ENCODE results near the gene RAB3B.

The RAB3B gene

DNA sequence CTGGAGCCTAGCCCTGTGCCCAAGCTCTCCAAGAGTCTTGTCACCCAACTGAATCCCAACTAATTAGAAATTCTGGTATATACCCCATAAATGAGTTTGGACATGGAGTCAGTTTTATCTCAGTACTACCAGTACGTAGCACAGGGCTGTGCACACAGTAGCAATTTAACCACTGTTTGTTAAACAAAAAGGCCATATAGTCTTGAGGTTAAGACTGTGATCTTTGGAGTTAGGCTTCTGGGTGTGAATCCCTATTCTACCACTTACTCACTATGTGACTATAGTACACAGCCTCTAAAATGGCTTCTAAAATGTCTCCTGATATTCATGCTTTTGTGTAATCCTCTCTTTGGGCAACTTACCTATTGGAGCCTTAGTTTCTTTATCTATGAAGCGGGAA, 48.2 kb downstream of the RAB3B start:
- H3K4me3 ChIP-seq (ENCODE audit: low read depth, low read length): no peak overlapping the region
- DNase-seq (ENCODE audit: low read depth): no peak
- TF ChIP-seq, protein P1, sequence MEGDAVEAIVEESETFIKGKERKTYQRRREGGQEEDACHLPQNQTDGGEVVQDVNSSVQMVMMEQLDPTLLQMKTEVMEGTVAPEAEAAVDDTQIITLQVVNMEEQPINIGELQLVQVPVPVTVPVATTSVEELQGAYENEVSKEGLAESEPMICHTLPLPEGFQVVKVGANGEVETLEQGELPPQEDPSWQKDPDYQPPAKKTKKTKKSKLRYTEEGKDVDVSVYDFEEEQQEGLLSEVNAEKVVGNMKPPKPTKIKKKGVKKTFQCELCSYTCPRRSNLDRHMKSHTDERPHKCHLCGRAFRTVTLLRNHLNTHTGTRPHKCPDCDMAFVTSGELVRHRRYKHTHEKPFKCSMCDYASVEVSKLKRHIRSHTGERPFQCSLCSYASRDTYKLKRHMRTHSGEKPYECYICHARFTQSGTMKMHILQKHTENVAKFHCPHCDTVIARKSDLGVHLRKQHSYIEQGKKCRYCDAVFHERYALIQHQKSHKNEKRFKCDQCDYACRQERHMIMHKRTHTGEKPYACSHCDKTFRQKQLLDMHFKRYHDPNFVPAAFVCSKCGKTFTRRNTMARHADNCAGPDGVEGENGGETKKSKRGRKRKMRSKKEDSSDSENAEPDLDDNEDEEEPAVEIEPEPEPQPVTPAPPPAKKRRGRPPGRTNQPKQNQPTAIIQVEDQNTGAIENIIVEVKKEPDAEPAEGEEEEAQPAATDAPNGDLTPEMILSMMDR (IDR thresholded peaks at IDR 0.05; ENCODE audit: low read depth, low read length, missing control alignments): no peak
- in situ Hi-C loops (cut with HindIII; ENCODE audit: low sequenced_read_pairs): no loop called here

DNA sequence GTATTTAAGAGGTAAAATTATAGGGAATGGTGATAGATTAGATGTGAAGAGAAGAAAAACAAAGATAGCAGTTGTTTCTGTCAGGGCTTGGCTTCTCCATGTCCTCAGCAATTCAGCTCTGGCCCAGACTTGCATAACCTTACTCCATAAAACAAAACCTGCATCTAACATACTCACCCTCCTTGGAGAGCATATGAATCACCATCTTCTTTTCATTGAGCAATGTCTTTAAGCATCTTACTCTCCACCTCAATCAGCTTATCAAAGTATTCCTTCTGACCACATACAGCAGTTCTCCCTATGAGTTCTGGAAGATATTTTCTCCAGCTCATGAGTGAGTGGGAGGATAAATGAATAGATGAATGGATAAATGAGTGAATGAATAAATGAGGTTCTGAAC, 49.0 kb downstream of the RAB3B start:
- no peak overlapping the region for H3K4me3 ChIP-seq (ENCODE audit: low read depth, low read length)
- DNase-seq (ENCODE audit: low read depth): no peak
- in situ Hi-C loops (cut with HindIII; ENCODE audit: low sequenced_read_pairs): no loop called here
- TF ChIP-seq, protein P1 (IDR thresholded peaks at IDR 0.05; ENCODE audit: low read depth, low read length, missing control alignments): no peak

DNA sequence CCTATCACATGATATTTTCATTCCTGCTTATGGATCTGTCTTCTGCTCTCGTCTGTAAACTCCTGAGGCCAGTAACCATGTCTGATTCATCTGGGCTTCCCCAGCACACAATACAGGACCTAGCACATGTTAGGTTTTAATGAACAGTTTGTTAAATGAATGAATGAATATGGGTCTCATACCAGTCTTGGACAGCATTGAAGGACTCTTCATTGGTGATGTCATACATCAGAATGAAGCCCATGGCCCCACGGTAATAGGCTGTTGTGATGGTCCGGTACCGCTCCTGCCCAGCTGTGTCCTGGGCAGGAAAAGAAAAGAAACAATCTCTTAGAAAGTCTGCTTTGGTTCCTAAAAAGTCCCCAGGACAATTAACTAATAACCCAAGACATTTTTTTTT, 53.4 kb downstream of the RAB3B start:
- in situ Hi-C loops (cut with HindIII; ENCODE audit: low sequenced_read_pairs): no loop called here

DNA sequence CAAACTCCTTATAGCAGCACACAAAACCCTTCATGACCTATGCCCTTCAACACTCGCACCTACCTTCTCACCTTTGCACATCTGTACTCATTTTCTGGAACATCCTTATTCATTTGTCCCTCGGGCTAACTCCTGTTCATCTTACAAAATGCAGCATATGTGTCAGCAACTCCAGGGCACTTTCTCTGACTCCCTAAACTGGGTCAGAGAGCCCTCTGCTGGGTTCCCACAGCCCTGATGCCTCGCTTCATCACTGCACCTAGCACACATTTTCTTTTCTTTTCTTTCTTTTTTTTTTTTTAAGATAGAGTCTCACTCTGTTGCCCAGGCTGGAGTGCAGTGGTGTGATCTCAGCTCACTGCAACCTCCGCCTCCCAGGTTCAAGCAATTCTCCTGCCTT, 54.0 kb downstream of the RAB3B start:
- no peak for DNase-seq (ENCODE audit: low read depth)

More for the DNA sequence above, 53.4 kb downstream of the RAB3B start:
- DNase-seq (ENCODE audit: low read depth): no peak
- TF ChIP-seq, protein P1 (IDR thresholded peaks at IDR 0.05; ENCODE audit: low read depth, low read length, missing control alignments): no peak
- no peak overlapping the region for H3K4me3 ChIP-seq (ENCODE audit: low read depth, low read length)

GRCh38 chr1:51933344-51933743, 57.2 kb downstream of the RAB3B start:
- DNase-seq (ENCODE audit: low read depth): no peak
- in situ Hi-C loops (cut with HindIII; ENCODE audit: low sequenced_read_pairs): no loop called here
- H3K4me3 ChIP-seq (ENCODE audit: low read depth, low read length): no peak overlapping the region
- TF ChIP-seq, protein P1 (IDR thresholded peaks at IDR 0.05; ENCODE audit: low read depth, low read length, missing control alignments): no peak

More for the DNA sequence above, 54.0 kb downstream of the RAB3B start:
- in situ Hi-C loops (cut with HindIII; ENCODE audit: low sequenced_read_pairs): no loop called here
- TF ChIP-seq, protein P1 (IDR thresholded peaks at IDR 0.05; ENCODE audit: low read depth, low read length, missing control alignments): peak; percentile 23
- no peak overlapping the region for H3K4me3 ChIP-seq (ENCODE audit: low read depth, low read length)

GRCh38 chr1:51930329-51930728, 60.2 kb downstream of the RAB3B start:
- no peak overlapping the region for H3K4me3 ChIP-seq (ENCODE audit: low read depth, low read length)
- in situ Hi-C loops (cut with HindIII; ENCODE audit: low sequenced_read_pairs): no loop called here
- no peak for DNase-seq (ENCODE audit: low read depth)
- TF ChIP-seq, protein P1 (IDR thresholded peaks at IDR 0.05; ENCODE audit: low read depth, low read length, missing control alignments): no peak

GRCh38 chr1:51928896-51929295, 61.6 kb downstream of the RAB3B start:
- H3K4me3 ChIP-seq (ENCODE audit: low read depth, low read length): no peak overlapping the region
- TF ChIP-seq, protein P1 (IDR thresholded peaks at IDR 0.05; ENCODE audit: low read depth, low read length, missing control alignments): no peak
- in situ Hi-C loops (cut with HindIII; ENCODE audit: low sequenced_read_pairs): loop anchor here (5.0 kb wide), 1 partner anchor 83 kb away; no protein-coding TSS in a partner anchor
- DNase-seq (ENCODE audit: low read depth): no peak
